Stimulated activated naive CD8-positive, alpha-beta T cell treated with anti-CD3 and anti-CD28 coated beads, Interleukin-15, Interleukin-2, amounts not matched to agents 100 ng/mL and 50 ng/mL, for 24 hours (primary cell): ENCODE data around the gene PDHX.
"Not testable (repeated sequence)": the region's sequence is repeated elsewhere in the genome, so short reads cannot be mapped to it uniquely, and the experiment has no call there.

Experiments used
- H3K27ac Mint-ChIP-seq: one replicate; pipeline ENCODE4 v1.8.0; 2021; ENCODE audit warnings: mild to moderate bottlenecking, mixed read lengths
- H3K27me3 Mint-ChIP-seq: one replicate; pipeline ENCODE4 v1.8.0; 2021; ENCODE audit warnings: mixed read lengths
- H3K36me3 Mint-ChIP-seq: one replicate; pipeline ENCODE4 v1.8.0; 2021; ENCODE audit warnings: low read depth, mixed read lengths
- H3K4me1 Mint-ChIP-seq: one replicate; pipeline ENCODE4 v1.8.0; 2021; ENCODE audit warnings: low read depth, mixed read lengths
- H3K4me3 Mint-ChIP-seq: one replicate; pipeline ENCODE4 v1.8.0; 2021; ENCODE audit warnings: mild to moderate bottlenecking, mixed read lengths
- H3K9me3 Mint-ChIP-seq: one replicate; pipeline ENCODE4 v1.8.0; 2021; ENCODE audit warnings: mixed read lengths

PDHX gene

DNA sequence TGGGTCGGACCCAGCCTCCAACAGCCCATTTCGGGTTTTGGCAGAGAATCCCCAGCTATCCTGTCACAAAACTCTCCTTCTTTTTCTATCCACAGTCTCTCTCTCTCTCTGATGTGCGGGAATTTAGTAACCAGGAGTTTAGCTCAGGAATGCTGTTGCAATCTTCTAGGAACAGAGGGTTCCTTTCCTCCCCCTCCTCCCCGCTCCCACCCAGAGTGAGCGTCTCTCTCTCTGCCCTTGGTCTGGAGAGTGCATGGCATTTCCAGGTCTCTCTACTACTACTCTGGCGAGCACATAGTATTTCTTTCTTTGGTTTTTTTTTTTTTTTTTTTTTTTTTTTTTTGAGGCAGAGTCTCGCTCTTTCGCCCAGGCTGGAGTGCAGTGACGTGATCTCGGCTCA, 17.9 kb upstream of the PDHX start:
- no peaks in the 10 kb centered on the region for H3K4me1 Mint-ChIP-seq
- no peak overlapping the region for H3K27ac Mint-ChIP-seq
- peaks cover 40% of the 10 kb centered on the region for H3K9me3 Mint-ChIP-seq
- no peaks in the 10 kb centered on the region for H3K27me3 Mint-ChIP-seq
- peaks cover 50% of the 10 kb centered on the region for H3K36me3 Mint-ChIP-seq
- no peak overlapping the region for H3K4me3 Mint-ChIP-seq

DNA sequence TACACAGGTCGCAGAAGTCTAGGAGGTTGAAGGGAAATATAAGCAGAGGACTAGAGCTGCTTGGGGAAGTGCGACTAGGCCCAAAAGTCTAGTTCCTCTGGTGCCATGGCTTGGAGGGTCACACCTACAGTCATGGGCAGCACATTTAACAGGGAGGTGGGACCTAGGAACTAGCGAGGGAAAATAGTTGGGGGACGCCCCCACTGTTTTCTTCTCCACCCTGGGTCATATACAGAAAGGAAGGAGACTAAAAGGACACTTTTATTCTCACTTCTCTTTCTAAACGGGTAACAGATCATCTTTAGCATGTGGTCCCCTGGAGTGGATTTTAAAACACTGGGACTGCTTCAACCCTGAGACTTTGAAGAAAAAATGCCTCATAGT, 16.8 kb upstream of the PDHX start:
- H3K36me3 Mint-ChIP-seq, result peaks cover 59% of the 10 kb centered on the region
- no peak overlapping the region for H3K4me3 Mint-ChIP-seq
- no peaks in the 10 kb centered on the region for H3K27me3 Mint-ChIP-seq
- H3K9me3 Mint-ChIP-seq, result peaks cover 48% of the 10 kb centered on the region
- no peak overlapping the region for H3K27ac Mint-ChIP-seq
- H3K4me1 Mint-ChIP-seq, result peaks cover 6% of the 10 kb centered on the region

DNA sequence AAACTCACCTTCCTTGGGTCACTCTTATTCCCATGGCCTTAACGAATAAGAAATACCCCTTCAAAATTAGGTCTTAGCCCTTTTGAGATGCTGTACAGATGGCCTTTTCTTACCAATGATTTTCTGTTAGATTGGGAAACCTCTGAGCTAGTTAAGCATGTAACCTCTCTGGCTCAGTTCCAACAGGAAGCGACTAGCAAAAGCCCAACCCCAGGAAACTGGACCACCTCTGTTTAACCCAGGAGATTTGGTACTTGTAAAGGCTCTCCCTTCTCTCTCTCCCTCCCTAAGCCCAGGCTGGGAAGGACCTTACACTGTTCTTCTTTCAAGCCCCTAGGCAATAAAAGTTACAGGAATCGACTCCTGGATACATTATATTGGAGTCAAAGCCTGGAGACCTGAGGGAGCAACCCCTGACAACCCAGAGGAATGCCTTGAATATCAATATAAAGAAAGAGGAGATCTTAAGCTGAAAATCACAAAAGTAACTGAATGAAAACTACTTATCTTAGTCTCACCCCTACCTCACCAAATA, 11.9 kb upstream of the PDHX start:
- Mint-ChIP-seq H3K9me3 (peaks cover 34% of the 10 kb centered on the region), H3K4me3 (no peak overlapping the region), H3K4me1 (peaks cover 13% of the 10 kb centered on the region), H3K27ac (no peak overlapping the region), H3K36me3 (peaks cover 36% of the 10 kb centered on the region), H3K27me3 (no peaks in the 10 kb centered on the region)

DNA sequence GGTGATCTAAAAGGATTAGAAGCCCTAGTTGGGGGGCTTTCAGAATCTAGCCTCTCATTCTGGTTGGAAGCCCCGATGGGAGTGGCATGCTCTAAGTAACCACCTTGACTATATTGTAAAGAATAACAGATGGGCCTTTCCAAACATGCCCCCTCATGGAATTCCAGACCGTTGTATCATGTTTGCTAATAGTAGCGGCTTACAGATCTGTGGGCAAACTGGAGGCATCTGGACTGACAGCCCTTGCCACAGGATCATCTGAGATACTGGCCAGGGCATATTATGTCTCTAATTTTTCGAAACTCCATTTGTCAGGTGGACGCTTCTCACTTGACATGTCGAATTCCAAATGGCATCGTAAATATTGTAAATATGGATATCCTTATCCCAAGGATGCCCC, 10.8 kb upstream of the PDHX start:
- H3K27ac Mint-ChIP-seq, result no peak overlapping the region
- H3K4me1 Mint-ChIP-seq, result peaks cover 13% of the 10 kb centered on the region
- peaks cover 26% of the 10 kb centered on the region for H3K36me3 Mint-ChIP-seq
- H3K4me3 Mint-ChIP-seq, result no peak overlapping the region
- H3K27me3 Mint-ChIP-seq, result no peaks in the 10 kb centered on the region
- H3K9me3 Mint-ChIP-seq, result peaks cover 22% of the 10 kb centered on the region

DNA sequence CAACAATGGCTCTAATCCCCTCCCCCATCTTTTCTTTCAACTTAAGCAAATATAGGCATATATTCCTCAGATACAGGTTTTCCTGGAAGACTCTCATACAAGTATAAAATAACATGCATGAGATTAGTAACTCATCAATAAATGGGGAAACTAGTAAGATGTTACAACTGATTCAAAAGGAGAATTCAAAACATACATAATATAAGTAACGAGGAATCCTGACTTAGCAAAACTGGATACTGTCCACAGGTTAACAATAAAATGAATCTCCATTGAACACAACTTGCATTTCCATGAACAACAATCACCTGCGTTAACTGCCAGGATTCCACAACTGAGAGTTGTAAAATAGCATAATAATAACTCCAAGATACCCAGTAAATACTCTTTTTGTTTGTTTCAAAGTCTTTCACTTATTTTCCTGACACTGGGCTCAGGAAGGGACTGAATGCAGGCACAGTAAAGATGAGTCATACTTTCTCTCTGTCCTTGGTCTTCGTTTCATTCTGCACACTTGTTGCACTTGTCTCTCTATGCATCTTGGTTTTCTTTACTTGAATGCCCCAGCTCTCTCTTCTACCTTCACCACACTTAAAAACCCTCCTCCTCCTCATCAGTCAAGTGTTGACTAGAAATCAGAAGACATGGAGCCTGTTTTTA, 8.4 kb upstream of the PDHX start:
- H3K27me3 Mint-ChIP-seq, result no peaks in the 10 kb centered on the region
- peaks cover 15% of the 10 kb centered on the region for H3K9me3 Mint-ChIP-seq
- H3K4me3 Mint-ChIP-seq, result no peak overlapping the region
- H3K36me3 Mint-ChIP-seq, result peaks cover 25% of the 10 kb centered on the region
- H3K4me1 Mint-ChIP-seq, result peaks cover 13% of the 10 kb centered on the region
- no peak overlapping the region for H3K27ac Mint-ChIP-seq

DNA sequence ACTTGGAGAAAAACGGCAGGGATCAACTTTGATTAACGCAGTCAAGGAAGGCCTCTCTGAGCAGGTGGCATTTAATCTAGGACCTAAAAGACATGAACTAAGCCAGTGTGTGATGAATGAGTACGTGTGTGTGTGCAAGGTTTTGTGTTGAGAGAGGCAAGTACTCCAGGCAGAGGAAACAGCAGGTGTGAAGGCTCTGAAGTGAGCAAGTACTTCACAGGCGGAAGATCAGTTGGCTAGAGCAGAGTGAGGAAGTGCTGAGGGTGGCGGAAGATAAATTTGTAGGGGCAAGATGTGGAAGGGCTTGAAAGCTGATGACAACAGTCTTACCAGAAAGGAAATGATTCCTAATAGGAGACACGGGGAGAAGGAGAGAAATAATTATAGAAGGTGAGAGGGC, 7.0 kb upstream of the PDHX start:
- Mint-ChIP-seq H3K9me3 (peaks cover 11% of the 10 kb centered on the region), H3K27ac (no peak overlapping the region), H3K4me1 (peaks cover 16% of the 10 kb centered on the region), H3K4me3 (no peak overlapping the region), H3K27me3 (no peaks in the 10 kb centered on the region), H3K36me3 (peaks cover 25% of the 10 kb centered on the region)

DNA sequence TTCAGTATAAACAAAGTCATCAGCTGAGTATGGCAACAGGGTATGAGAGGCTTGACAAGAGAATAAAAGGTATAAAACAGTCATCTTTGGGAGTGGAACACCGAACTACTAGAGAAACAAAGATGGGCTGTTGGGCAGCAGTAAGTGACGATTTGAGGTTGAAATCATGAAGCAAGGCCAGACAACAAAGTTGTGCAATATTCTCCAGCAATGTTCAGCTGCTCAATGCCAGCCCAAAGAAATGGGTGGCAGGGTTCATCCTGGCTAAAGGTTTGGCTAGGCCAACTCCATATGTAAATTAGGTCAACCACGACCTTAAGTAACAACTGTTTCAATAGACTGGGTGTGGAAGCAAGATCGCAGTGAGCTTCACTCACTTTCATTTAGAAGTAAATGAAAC, 6.5 kb upstream of the PDHX start:
- peaks cover 13% of the 10 kb centered on the region for H3K4me1 Mint-ChIP-seq
- H3K9me3 Mint-ChIP-seq, result peaks cover 6% of the 10 kb centered on the region
- H3K27me3 Mint-ChIP-seq, result no peaks in the 10 kb centered on the region
- H3K36me3 Mint-ChIP-seq, result peaks cover 19% of the 10 kb centered on the region
- no peak overlapping the region for H3K27ac Mint-ChIP-seq
- H3K4me3 Mint-ChIP-seq, result no peak overlapping the region

DNA sequence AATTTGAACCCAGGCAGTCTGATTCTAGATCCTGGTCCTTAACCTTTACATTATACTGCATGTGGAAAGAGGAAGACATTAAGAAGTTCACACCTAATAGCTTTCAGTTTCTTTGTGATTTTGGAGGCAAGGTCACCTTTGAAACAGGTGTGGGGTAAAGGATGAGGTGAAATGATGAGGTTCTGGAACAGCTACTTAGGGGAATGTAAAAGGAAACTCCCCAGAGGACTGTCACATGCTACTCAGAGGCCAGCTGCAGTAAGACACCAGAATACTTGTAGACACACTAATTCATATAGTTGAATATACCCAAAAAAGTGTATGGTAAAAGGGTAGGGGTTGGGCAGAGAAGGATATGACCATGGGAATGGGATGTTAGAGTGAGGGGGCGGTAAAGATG, 5.6 kb upstream of the PDHX start:
- Mint-ChIP-seq H3K27me3 (no peaks in the 10 kb centered on the region), H3K4me1 (peaks cover 14% of the 10 kb centered on the region), H3K27ac (no peak overlapping the region), H3K36me3 (peaks cover 19% of the 10 kb centered on the region), H3K4me3 (no peak overlapping the region), H3K9me3 (peaks cover 5% of the 10 kb centered on the region)

DNA sequence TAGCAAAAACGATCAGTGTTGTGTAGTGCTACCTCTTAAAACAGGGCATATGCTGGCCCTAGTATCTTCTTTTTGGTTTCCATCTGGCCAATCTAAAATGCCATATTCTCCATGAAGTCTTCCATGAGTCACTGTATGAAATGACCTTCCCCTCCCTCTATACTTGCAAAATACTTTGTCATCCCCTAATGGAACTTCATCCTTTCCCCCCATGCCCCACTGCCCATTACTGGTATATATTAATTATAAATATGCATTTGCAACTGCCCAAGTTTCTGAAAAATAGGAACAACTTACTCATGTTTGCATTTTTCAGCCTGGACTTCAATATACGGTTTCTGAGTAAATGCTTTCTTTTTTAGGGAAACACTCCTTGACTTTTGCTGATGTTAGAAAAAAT, 4.7 kb upstream of the PDHX start:
- Mint-ChIP-seq H3K36me3 (peaks cover 14% of the 10 kb centered on the region), H3K4me3 (no peak overlapping the region), H3K27ac (no peak overlapping the region)

DNA sequence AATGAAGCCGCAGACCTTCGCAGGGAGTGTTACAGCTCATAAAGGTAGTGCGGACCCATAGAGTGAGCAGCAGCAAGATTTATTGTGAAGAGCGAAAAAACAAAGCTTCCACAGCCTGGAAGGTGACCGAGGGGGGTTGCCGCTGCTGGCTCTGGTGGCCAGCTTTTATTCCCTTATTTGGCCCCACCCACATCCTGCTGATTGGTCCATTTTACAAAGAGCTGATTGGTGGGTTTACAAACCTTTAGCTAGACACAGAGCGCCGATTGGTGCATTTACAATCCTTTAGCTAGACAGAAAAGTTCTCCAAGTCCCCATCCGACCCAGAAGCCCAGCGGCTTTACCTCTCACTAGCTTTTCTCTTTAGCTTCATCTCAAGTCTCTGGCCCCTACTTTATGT, 2.9 kb upstream of the PDHX start:
- H3K36me3 Mint-ChIP-seq, result peaks cover 14% of the 10 kb centered on the region
- not testable (repeated sequence) for H3K9me3 Mint-ChIP-seq, H3K27me3 Mint-ChIP-seq, H3K27ac Mint-ChIP-seq, H3K4me3 Mint-ChIP-seq
- H3K4me1 Mint-ChIP-seq, result peaks cover 32% of the 10 kb centered on the region

More for the DNA sequence above, 4.7 kb upstream of the PDHX start:
- peaks cover 5% of the 10 kb centered on the region for H3K9me3 Mint-ChIP-seq
- peaks cover 14% of the 10 kb centered on the region for H3K4me1 Mint-ChIP-seq
- no peaks in the 10 kb centered on the region for H3K27me3 Mint-ChIP-seq

DNA sequence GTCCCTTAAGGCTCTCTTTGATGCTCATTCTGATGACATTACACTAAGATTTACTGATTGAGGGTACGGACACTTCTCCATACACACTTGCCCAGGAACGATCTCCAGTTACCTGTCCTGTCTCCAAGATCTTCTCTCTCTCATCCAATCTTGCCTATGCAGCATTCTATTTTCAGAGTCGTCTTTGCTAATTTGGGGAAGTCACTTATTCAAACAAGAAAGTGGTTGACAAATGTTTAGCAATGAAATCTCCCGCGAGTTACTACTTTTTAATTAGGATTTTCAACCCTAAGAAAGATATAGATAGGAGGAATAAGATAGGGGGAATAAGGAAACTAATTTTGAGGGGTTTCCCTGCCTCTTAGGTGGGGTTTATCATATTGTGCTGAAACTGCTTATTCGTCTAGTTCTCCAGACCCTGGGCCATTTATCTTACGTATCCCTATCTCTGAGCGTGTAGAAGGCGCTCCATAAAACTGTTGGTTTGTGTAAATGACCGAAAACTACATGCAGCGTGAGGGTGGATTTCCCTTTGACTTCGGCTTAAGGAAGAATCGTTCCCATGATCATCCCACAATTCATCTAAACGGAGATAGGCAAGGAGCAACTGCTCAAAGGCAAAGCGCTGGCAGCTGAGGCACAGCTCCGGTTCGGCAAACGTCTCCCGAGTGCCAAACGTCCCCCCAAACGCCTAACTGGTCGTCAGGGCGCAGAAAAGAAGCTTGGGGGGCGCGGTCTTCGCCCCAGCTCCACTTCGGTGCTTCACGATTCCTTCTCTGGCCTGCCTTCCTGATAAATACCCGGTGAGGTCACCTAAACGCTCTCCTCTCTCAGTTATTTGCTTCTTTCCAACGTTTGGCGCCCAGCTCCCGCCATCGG, 1.0 kb upstream of the PDHX start:
- H3K4me3 Mint-ChIP-seq, result peak overlapping the region; percentile 98
- H3K27ac Mint-ChIP-seq, result peak overlapping the region; percentile 97
- H3K9me3 Mint-ChIP-seq, result peaks cover 5% of the 10 kb centered on the region
- no peaks in the 10 kb centered on the region for H3K27me3 Mint-ChIP-seq
- H3K4me1 Mint-ChIP-seq, result peaks cover 36% of the 10 kb centered on the region
- peaks cover 15% of the 10 kb centered on the region for H3K36me3 Mint-ChIP-seq

DNA sequence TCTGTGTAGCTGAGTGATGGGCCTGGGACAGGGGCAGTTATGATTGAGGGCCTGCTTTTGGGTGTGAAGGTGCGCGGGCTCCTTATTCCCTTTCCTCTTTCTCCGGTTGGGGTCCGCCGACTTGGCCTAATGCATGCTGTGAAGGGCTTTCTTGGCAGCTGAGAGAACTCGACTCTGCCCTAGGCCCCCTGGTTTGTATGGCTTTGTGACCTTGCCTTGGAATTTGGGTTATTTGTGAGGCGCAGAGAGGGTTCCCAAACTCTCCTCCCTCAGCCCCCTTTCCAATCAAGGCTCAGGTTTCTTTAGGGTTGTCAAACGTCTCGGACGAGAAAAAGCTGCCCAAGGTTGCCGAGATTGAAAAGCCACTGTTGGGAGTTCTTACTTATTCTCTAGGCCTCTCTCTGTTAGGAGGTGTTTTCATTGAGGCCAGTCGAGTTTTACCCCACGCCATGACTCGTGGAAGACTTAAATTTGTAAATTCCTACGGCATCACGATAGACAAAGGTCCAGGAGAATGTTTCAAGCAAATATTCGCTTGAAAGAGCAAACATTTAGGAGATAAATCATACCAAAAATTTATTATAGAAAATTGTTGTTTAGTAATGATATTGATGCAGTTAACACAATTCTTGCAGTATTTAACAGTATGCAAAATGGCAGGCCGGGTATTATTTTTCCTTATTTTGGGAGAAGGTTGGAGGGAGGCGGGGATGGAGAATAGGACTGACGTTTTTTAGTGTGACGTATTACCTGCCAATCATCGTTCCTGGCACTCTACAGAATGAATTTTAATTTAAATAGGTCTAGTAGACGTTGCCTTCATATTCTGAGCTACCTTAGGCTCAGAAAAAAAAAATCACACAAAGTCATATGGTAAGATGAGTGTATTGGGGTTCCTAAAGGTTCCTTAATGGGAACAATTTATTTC, 689 bp downstream of the PDHX start:
- peak overlapping the region; percentile 98 for H3K4me3 Mint-ChIP-seq
- H3K4me1 Mint-ChIP-seq, result peaks cover 36% of the 10 kb centered on the region
- peaks cover 5% of the 10 kb centered on the region for H3K9me3 Mint-ChIP-seq
- H3K36me3 Mint-ChIP-seq, result peaks cover 18% of the 10 kb centered on the region
- no peaks in the 10 kb centered on the region for H3K27me3 Mint-ChIP-seq
- H3K27ac Mint-ChIP-seq, result peak overlapping the region; percentile 94

DNA sequence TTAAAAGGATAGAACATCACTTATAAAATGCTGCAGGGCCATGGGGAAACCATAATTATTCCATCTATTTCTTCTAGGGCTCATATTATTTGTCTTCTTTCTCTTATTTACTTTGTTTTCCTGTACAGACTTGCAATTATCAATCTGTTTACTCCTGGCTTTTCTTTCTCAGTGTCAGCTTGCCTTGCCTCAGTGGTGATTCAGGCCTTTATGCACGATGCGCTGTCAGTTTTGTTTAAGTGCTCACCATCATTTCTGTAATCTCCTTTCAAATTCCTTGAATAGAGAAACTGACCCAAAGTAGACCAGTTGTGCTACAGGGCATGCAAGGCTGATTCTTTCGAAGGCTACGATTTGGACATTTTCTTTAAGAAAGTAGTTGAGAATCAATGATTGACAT, 4.7 kb downstream of the PDHX start:
- Mint-ChIP-seq H3K4me1 (peaks cover 23% of the 10 kb centered on the region), H3K27ac (no peak overlapping the region), H3K4me3 (no peak overlapping the region), H3K9me3 (no peaks in the 10 kb centered on the region), H3K27me3 (no peaks in the 10 kb centered on the region), H3K36me3 (peaks cover 4% of the 10 kb centered on the region)

DNA sequence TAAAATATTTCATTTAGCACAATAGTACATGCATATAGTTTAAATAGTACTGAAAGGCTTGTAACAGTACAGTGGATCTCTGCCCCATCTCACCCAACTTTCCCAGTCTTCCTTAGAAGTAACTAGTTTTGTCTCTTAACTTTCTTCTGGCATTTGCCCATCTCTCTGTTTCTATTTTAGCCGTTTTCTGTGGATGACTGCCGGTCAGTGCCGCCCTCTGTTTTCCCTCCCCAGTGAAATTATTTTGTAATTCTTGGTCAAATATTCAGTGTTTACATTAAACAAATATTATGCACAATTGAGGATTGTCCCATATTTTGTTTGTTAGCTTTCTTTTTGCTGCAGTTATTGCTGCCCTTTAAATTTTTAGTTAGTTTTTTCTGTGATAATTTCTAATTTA, 8.3 kb downstream of the PDHX start:
- Mint-ChIP-seq H3K36me3 (peaks cover 4% of the 10 kb centered on the region), H3K4me3 (no peak overlapping the region), H3K9me3 (no peaks in the 10 kb centered on the region), H3K27ac (no peak overlapping the region), H3K27me3 (no peaks in the 10 kb centered on the region), H3K4me1 (peaks cover 8% of the 10 kb centered on the region)
